ENCODE data around the gene CHCT1.
A peak's percentile ranks its signal among the peaks of the same experiment; 100 is the strongest.
"Not testable (repeated sequence)": the region's sequence is repeated elsewhere in the genome, so short reads cannot be mapped to it uniquely, and the experiment has no call there.

CHCT1 gene

DNA sequence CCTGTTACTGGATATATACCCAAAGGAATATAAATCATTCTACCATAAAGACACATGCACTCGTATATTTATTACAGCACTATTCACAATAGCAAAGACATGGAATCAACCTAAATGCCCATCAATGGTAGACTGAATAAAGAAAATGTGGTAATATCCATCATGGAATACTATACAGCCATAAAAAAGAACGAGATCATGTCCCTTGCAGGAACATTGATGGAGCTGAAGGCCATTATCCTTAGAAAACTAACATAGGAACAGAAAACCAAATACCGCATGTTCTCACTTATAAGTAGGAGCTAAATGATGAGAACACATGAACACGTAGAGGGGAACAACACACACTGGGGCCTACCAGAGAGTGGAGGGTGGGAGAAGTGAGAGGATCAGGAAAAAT lies 3.3 kb upstream of the CHCT1 start:
- not testable (repeated sequence) for H3K9me3 ChIP-seq (replicated peaks in 1 of 2; ENCODE audit: control insufficient read depth in 2 of 2, insufficient read depth in 1 of 2, low read depth in 1 of 2, low read length in 2 of 2); H2BK15ac ChIP-seq (ENCODE audit: low read length); H2BK120ac ChIP-seq (ENCODE audit: low read depth, low read length); H3K27ac ChIP-seq (replicated peaks; ENCODE audit: low read length); H3K27me3 ChIP-seq (ENCODE audit: control insufficient read depth in 3 of 3, insufficient read depth in 3 of 3, low read depth in 1 of 3, low read length in 3 of 3); H3K36me3 ChIP-seq (replicated peaks in 1 of 2; ENCODE audit: control insufficient read depth in 2 of 2, insufficient read depth in 2 of 2, low read length in 2 of 2); H2BK5ac ChIP-seq (ENCODE audit: low read length); H4K91ac ChIP-seq (ENCODE audit: low read depth, low read length, poor library complexity); H2BK12ac ChIP-seq (ENCODE audit: low read length); H2AFZ ChIP-seq (ENCODE audit: low read length); H2AK5ac ChIP-seq (ENCODE audit: low read depth, low read length); DNase-seq (ENCODE audit: low spot score); H3K9ac ChIP-seq (ENCODE audit: low read depth, low read length, poor library complexity); H3K4me1 ChIP-seq (ENCODE audit: control insufficient read depth in 2 of 2, insufficient read depth in 1 of 2, low read depth in 1 of 2, low read length in 2 of 2); H4K8ac ChIP-seq (ENCODE audit: low read depth, low read length); H3K23ac ChIP-seq (ENCODE audit: low read depth, low read length, poor library complexity); H3K18ac ChIP-seq (ENCODE audit: low read length); H3K4me3 ChIP-seq (ENCODE audit: low read length in 2 of 2); H3K79me1 ChIP-seq (ENCODE audit: low read depth, low read length); H3K4me2 ChIP-seq (ENCODE audit: insufficient read depth, low read length, poor library complexity, severe bottlenecking); H3K14ac ChIP-seq (ENCODE audit: low read length); H3K4ac ChIP-seq (ENCODE audit: low read length)
- WGBS, 2 donors (ENCODE audit: extremely low coverage in 2 of 2, insufficient read length in 2 of 2, insufficient replicate concordance in 1 of 2): no CpG with 5 or more reads among the region's 4 CpGs

DNA sequence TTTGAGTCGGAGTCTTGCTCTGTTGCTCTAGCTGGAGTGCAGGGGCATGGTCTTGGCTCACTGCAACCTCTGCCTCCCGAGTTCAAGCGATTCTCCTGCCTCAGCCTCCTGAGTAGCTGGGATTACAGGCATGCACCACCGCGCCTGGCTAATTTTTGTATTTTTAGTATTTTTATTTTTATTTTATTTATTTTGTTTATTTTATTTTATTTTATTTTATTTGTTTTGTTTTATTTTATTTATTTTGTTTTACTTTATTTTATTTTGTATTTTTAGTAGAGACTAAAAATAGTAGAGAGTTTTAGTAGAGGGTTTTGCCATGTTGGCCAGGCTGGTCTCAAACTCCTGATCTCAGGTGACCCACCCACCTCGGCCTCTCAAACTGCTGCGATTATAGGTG lies 2.4 kb upstream of the CHCT1 start:
- H3K4me1 ChIP-seq (ENCODE audit: control insufficient read depth in 2 of 2, insufficient read depth in 1 of 2, low read depth in 1 of 2, low read length in 2 of 2); H3K27ac ChIP-seq (replicated peaks; ENCODE audit: low read length); H2BK120ac ChIP-seq (ENCODE audit: low read depth, low read length); H2BK15ac ChIP-seq (ENCODE audit: low read length); H3K23ac ChIP-seq (ENCODE audit: low read depth, low read length, poor library complexity); DNase-seq (ENCODE audit: low spot score); H4K91ac ChIP-seq (ENCODE audit: low read depth, low read length, poor library complexity); H3K14ac ChIP-seq (ENCODE audit: low read length); H3K27me3 ChIP-seq (ENCODE audit: control insufficient read depth in 3 of 3, insufficient read depth in 3 of 3, low read depth in 1 of 3, low read length in 3 of 3); H3K4ac ChIP-seq (ENCODE audit: low read length); H3K18ac ChIP-seq (ENCODE audit: low read length); H4K8ac ChIP-seq (ENCODE audit: low read depth, low read length); H3K36me3 ChIP-seq (replicated peaks in 1 of 2; ENCODE audit: control insufficient read depth in 2 of 2, insufficient read depth in 2 of 2, low read length in 2 of 2); H2AK5ac ChIP-seq (ENCODE audit: low read depth, low read length); H3K9ac ChIP-seq (ENCODE audit: low read depth, low read length, poor library complexity); H3K9me3 ChIP-seq (replicated peaks in 1 of 2; ENCODE audit: control insufficient read depth in 2 of 2, insufficient read depth in 1 of 2, low read depth in 1 of 2, low read length in 2 of 2); H2BK12ac ChIP-seq (ENCODE audit: low read length); H2BK5ac ChIP-seq (ENCODE audit: low read length); H3K4me3 ChIP-seq (ENCODE audit: low read length in 2 of 2); H3K4me2 ChIP-seq (ENCODE audit: insufficient read depth, low read length, poor library complexity, severe bottlenecking); H2AFZ ChIP-seq (ENCODE audit: low read length); H3K79me1 ChIP-seq (ENCODE audit: low read depth, low read length): not testable (repeated sequence)
- WGBS, 2 donors (ENCODE audit: extremely low coverage in 2 of 2, insufficient read length in 2 of 2, insufficient replicate concordance in 1 of 2): no CpG with 5 or more reads among the region's 7 CpGs

DNA sequence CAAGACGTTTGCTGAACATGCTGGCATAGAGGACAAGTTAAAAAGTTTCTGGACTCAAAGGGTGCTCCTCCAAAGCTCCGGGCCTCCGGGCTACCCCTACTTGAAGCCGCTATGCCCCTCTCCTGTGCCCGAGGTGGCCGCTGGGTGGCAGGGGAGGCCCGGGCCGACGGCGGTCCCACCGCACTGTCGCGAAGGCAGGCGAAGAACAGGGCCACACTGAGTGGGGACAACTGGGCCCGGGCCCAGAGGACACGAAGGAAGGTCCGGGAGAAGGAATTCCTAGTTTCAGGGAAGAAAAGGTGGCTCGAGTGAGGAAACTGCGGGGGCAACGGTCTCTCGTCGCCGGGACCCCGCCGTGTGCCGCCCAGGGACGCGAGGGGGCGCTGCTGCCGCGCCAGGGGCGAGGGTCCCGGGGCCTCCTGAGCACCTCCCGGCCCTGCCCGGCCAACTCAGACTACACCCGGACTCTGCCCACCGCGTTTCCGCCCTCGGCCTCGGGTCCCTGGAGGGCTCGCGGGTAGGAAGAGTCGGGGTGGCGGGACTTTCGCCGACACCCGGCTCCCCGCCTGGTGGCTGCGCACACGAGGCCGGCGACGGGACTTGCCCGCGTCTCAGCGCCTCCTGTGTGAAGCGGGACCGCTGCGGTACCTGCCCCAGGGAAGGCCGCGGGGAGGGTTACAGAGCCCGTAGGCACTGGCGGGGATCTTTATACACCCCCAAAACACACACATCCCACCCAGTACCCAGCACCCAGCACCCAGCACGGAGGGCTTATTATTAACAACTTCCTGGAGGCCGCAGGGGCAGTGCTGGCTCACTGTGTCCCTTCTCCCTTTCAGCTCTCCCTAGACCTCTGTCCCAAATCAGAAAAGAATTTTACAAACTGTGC lies 772 bp upstream of the CHCT1 start:
- no peaks in the 10 kb centered on the region for H3K36me3 ChIP-seq (replicated peaks in 1 of 2; ENCODE audit: control insufficient read depth in 2 of 2, insufficient read depth in 2 of 2, low read length in 2 of 2)
- no peaks in the 10 kb centered on the region for H3K79me1 ChIP-seq (ENCODE audit: low read depth, low read length)
- H3K4ac ChIP-seq (ENCODE audit: low read length): no peak overlapping the region
- peak overlapping the region; percentile 72 for H4K91ac ChIP-seq (ENCODE audit: low read depth, low read length, poor library complexity)
- H3K4me2 ChIP-seq (ENCODE audit: insufficient read depth, low read length, poor library complexity, severe bottlenecking): peak overlapping the region; percentile 83
- H2AFZ ChIP-seq (ENCODE audit: low read length): peak overlapping the region; percentile 91
- DNase-seq (ENCODE audit: low spot score): peak; percentile 68
- peaks cover 3 to 5% of the 10 kb centered on the region in 2 donors for H3K4me1 ChIP-seq (ENCODE audit: control insufficient read depth in 2 of 2, insufficient read depth in 1 of 2, low read depth in 1 of 2, low read length in 2 of 2)
- H3K23ac ChIP-seq (ENCODE audit: low read depth, low read length, poor library complexity): peak overlapping the region; percentile 73
- H3K18ac ChIP-seq (ENCODE audit: low read length): peak overlapping the region; percentile 97
- H2AK5ac ChIP-seq (ENCODE audit: low read depth, low read length): peak overlapping the region; percentile 52
- H3K14ac ChIP-seq (ENCODE audit: low read length): peak overlapping the region; percentile 84
- no peaks in the 10 kb centered on the region for H3K9me3 ChIP-seq (replicated peaks in 1 of 2; ENCODE audit: control insufficient read depth in 2 of 2, insufficient read depth in 1 of 2, low read depth in 1 of 2, low read length in 2 of 2)
- H2BK15ac ChIP-seq (ENCODE audit: low read length): peak overlapping the region; percentile 98
- no CpG with 5 or more reads among the region's 66 CpGs for WGBS, 2 donors (ENCODE audit: extremely low coverage in 2 of 2, insufficient read length in 2 of 2, insufficient replicate concordance in 1 of 2)
- peak overlapping the region; percentile 97 for H2BK12ac ChIP-seq (ENCODE audit: low read length)
- peak overlapping the region; percentile 34 to 81 for H3K4me3 ChIP-seq (ENCODE audit: low read length in 2 of 2)
- H3K27me3 ChIP-seq (ENCODE audit: control insufficient read depth in 3 of 3, insufficient read depth in 3 of 3, low read depth in 1 of 3, low read length in 3 of 3): peaks cover 0 to 5% (median 2%) of the 10 kb centered on the region in 3 experiments
- H2BK120ac ChIP-seq (ENCODE audit: low read depth, low read length): peak overlapping the region; percentile 72
- peak overlapping the region; percentile 70 for H3K9ac ChIP-seq (ENCODE audit: low read depth, low read length, poor library complexity)
- peak overlapping the region; percentile 73 for H3K27ac ChIP-seq (replicated peaks; ENCODE audit: low read length)
- peak overlapping the region; percentile 53 for H2BK5ac ChIP-seq (ENCODE audit: low read length)
- H4K8ac ChIP-seq (ENCODE audit: low read depth, low read length): peak overlapping the region; percentile 82

DNA sequence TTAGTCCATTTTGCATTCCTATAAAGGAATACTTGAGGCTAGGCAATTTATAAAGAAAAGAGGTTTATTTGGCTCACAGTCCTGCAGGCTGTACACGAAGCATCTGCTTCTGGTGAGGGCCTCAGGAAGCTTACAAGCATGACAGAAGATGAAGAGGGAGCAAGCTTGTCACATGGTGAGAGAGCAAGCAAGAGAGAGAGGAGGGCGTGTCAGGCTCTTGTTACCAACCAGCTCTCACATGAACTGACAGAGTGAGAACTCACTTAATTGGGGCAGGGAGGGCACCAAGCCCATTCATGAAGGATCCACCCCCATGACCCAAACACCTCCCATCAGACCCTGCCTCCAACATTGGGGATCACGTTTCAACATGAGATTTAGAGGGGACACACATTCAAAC lies 1.6 kb downstream of the CHCT1 start:
- H3K14ac ChIP-seq (ENCODE audit: low read length): no peak overlapping the region
- no CpG with 5 or more reads among the region's 3 CpGs for WGBS, 2 donors (ENCODE audit: extremely low coverage in 2 of 2, insufficient read length in 2 of 2, insufficient replicate concordance in 1 of 2)
- H3K36me3 ChIP-seq (replicated peaks in 1 of 2; ENCODE audit: control insufficient read depth in 2 of 2, insufficient read depth in 2 of 2, low read length in 2 of 2): no peaks in the 10 kb centered on the region
- no peak overlapping the region for H3K4me2 ChIP-seq (ENCODE audit: insufficient read depth, low read length, poor library complexity, severe bottlenecking)
- H3K79me1 ChIP-seq (ENCODE audit: low read depth, low read length): no peaks in the 10 kb centered on the region
- no peak overlapping the region for H2BK5ac ChIP-seq (ENCODE audit: low read length)
- H2AK5ac ChIP-seq (ENCODE audit: low read depth, low read length): no peak overlapping the region
- H2AFZ ChIP-seq (ENCODE audit: low read length): no peak overlapping the region
- H3K23ac ChIP-seq (ENCODE audit: low read depth, low read length, poor library complexity): no peak overlapping the region
- H4K8ac ChIP-seq (ENCODE audit: low read depth, low read length): no peak overlapping the region
- no peak overlapping the region for H2BK12ac ChIP-seq (ENCODE audit: low read length)
- no peaks in the 10 kb centered on the region for H3K9me3 ChIP-seq (replicated peaks in 1 of 2; ENCODE audit: control insufficient read depth in 2 of 2, insufficient read depth in 1 of 2, low read depth in 1 of 2, low read length in 2 of 2)
- peak overlapping the region; percentile 3 for H3K9ac ChIP-seq (ENCODE audit: low read depth, low read length, poor library complexity)
- H3K18ac ChIP-seq (ENCODE audit: low read length): no peak overlapping the region
- H3K4ac ChIP-seq (ENCODE audit: low read length): no peak overlapping the region
- peaks cover 3 to 5% of the 10 kb centered on the region in 2 donors for H3K4me1 ChIP-seq (ENCODE audit: control insufficient read depth in 2 of 2, insufficient read depth in 1 of 2, low read depth in 1 of 2, low read length in 2 of 2)
- H3K27me3 ChIP-seq (ENCODE audit: control insufficient read depth in 3 of 3, insufficient read depth in 3 of 3, low read depth in 1 of 3, low read length in 3 of 3): peaks cover 0 to 5% (median 2%) of the 10 kb centered on the region in 3 experiments
- H4K91ac ChIP-seq (ENCODE audit: low read depth, low read length, poor library complexity): no peak overlapping the region
- no peak for DNase-seq (ENCODE audit: low spot score)
- H3K4me3 ChIP-seq (ENCODE audit: low read length in 2 of 2): no peak overlapping the region
- H3K27ac ChIP-seq (replicated peaks; ENCODE audit: low read length): no peak overlapping the region
- no peak overlapping the region for H2BK15ac ChIP-seq (ENCODE audit: low read length)
- no peak overlapping the region for H2BK120ac ChIP-seq (ENCODE audit: low read depth, low read length)

Data from neuronal stem cell (in vitro differentiated cells).